GM12878 (cell line): ENCODE measurements around the gene HSP90AB1. TPM values are rescaled to one million over a fixed set of nuclear protein-coding genes. Genes with fewer than 3 reads are reported as not detected.

Experiments used
- ATAC-seq: fragments of 200-7000 bp; cut with Tn5 transposase; 3 replicates; pipeline ENCODE4 v1.9.1; 2020; ENCODE audit warnings: mild to moderate bottlenecking, moderate library complexity
- BruUV-seq: library from RNA; stranded (reverse); fragments of 400-500 nt; replicated peaks from 2 replicates; lab custom pipeline; 2021; lab: Mats Ljungman, UMichigan
- CTCF ChIA-PET: fragments of 300-600 bp; sonication (Branson Sonifier 250); formaldehyde crosslinking; extraction: SDS; loops from one replicate; lab custom pipeline; 2021; ENCODE audit warnings: inconsistent platforms; lab: Yijun Ruan, JAX
- POLR2A ChIA-PET: fragments of 350-600 bp; formaldehyde crosslinking; extraction: SDS; loops from one replicate; lab custom pipeline; 2021; ENCODE audit warnings: inconsistent platforms; lab: Charles Lee
- RAD21 ChIA-PET: fragments of 300-600 bp; sonication (Branson Sonifier 250); formaldehyde crosslinking; loops from one replicate; lab custom pipeline; 2023; ENCODE audit warnings: antibody characterized with exemption; ENCODE audit not compliant: unreplicated experiment; lab: Charles Lee
- SMC1A ChIA-PET: fragments of 300-600 bp; sonication (Branson Sonifier 250); formaldehyde crosslinking; loops from one replicate; lab custom pipeline; 2023; ENCODE audit not compliant: unreplicated experiment, uncharacterized antibody; lab: Charles Lee
- DNase-seq: peaks from one replicate; pipeline ENCODE4 v3.0.0-alpha.2; 2011; ENCODE audit warnings: low read depth, low spot score
- FAIRE-seq: peaks from 3 replicates; lab custom pipeline; 2011; peaks lifted over from hg19 to GRCh38; lab: Jason Lieb, UNC
- H2AFZ ChIP-seq: 2 replicates; pipeline ENCODE4 v1.6.0; 2011; ENCODE audit warnings: low read depth, low read length, control low read depth; ENCODE audit not compliant: control insufficient read depth
- H3K27ac ChIP-seq: 2 replicates; pipeline ENCODE4 v1.5.1; 2011; ENCODE audit warnings: control low read depth; ENCODE audit not compliant: control insufficient read depth, insufficient read depth
- H3K27me3 ChIP-seq, 2 experiments: replicated peaks in 1 of 2; 2 replicates each; pipeline versions ENCODE4 v1.6.0 to v1.6.1; 2011; ENCODE audit warnings: low read length in 1 of 2; ENCODE audit not compliant: control insufficient read depth in 2 of 2, insufficient read depth in 2 of 2
- H3K36me3 ChIP-seq, 2 experiments: 2 replicates each; pipeline ENCODE4 v1.5.1; 2011; ENCODE audit warnings: low read length in 1 of 2; ENCODE audit not compliant: control insufficient read depth in 2 of 2, insufficient read depth in 2 of 2
- H3K4me1 ChIP-seq: 2 replicates; pipeline ENCODE4 v1.6.1; 2011; ENCODE audit warnings: mild to moderate bottlenecking, low read length, moderate library complexity, mixed read lengths; ENCODE audit not compliant: control insufficient read depth, insufficient read depth
- H3K4me2 ChIP-seq: 2 replicates; pipeline ENCODE4 v1.6.0; 2011; ENCODE audit warnings: control low read depth; ENCODE audit not compliant: control insufficient read depth, insufficient read depth
- H3K4me3 ChIP-seq: fragments of 200-600 bp; sonication (generic); 2 replicates; pipeline ENCODE4 v1.5.1; 2016
- H3K79me2 ChIP-seq: 2 replicates; pipeline ENCODE4 v1.6.0; 2011; ENCODE audit warnings: low read length; ENCODE audit not compliant: control insufficient read depth, insufficient read depth
- H3K9ac ChIP-seq: 2 replicates; pipeline ENCODE4 v1.8.0; 2011; ENCODE audit warnings: low read length, control low read depth, mixed read lengths; ENCODE audit not compliant: control insufficient read depth, insufficient read depth
- H3K9me3 ChIP-seq: replicated peaks from 3 replicates; pipeline ENCODE4 v1.5.1; 2011; ENCODE audit warnings: mild to moderate bottlenecking, low read length; ENCODE audit not compliant: control insufficient read depth, insufficient read depth
- H4K20me1 ChIP-seq: 2 replicates; pipeline ENCODE4 v1.6.0; 2011; ENCODE audit not compliant: control insufficient read depth, insufficient read depth
- ATF7 ChIP-seq: fragments of 450-650 bp; IDR thresholded peaks from 2 replicates; pipeline ENCODE4 v1.6.1; 2016; ENCODE audit warnings: low read depth, mild to moderate bottlenecking
- DPF2 ChIP-seq: fragments of 450-650 bp; IDR thresholded peaks from 2 replicates; pipeline ENCODE4 v1.6.1; 2017; ENCODE audit warnings: mild to moderate bottlenecking
- EP300 ChIP-seq, 2 experiments: fragments of 150-350 bp in 1 of 2; IDR thresholded peaks; 2 replicates each; pipeline ENCODE4 v1.6.1; 2011 to 2012; ENCODE audit warnings: low read depth in 2 of 2, low read length in 2 of 2, borderline replicate concordance in 1 of 2, improper control_type of control experiment in 1 of 2, inconsistent platforms in 1 of 2; ENCODE audit not compliant: control insufficient read depth in 1 of 2
- ESRRA ChIP-seq: IDR thresholded peaks from 2 replicates; pipeline ENCODE4 v1.6.1; 2012; ENCODE audit warnings: mild to moderate bottlenecking, low read length, improper control_type of control experiment
- LARP7 ChIP-seq: fragments of 450-650 bp; IDR thresholded peaks from 2 replicates; pipeline ENCODE4 v1.6.1; 2017; ENCODE audit warnings: mild to moderate bottlenecking
- MEF2A ChIP-seq: IDR thresholded peaks from 2 replicates; pipeline ENCODE4 v1.6.1; 2011; ENCODE audit warnings: low read depth, mild to moderate bottlenecking, low read length, moderate library complexity; ENCODE audit not compliant: insufficient read depth
- NR2F1 ChIP-seq: fragments of 450-650 bp; conservative IDR thresholded peaks from 2 replicates; pipeline ENCODE4 v1.6.1; 2017; ENCODE audit warnings: mild to moderate bottlenecking
- POLR2AphosphoS5 ChIP-seq: IDR thresholded peaks from 2 replicates; pipeline ENCODE4 v1.6.1; 2011; ENCODE audit warnings: mild to moderate bottlenecking, low read length, inconsistent platforms
- SIN3A ChIP-seq: IDR thresholded peaks from 2 replicates; pipeline ENCODE4 v1.6.1; 2012; ENCODE audit warnings: low read depth, low read length, improper control_type of control experiment
- SMARCA5 ChIP-seq: fragments of 450-650 bp; IDR thresholded peaks from 2 replicates; pipeline ENCODE4 v1.6.1; 2017; ENCODE audit warnings: mild to moderate bottlenecking
- STAT1 ChIP-seq: fragments of 450-650 bp; conservative IDR thresholded peaks from 2 replicates; pipeline ENCODE4 v1.6.1; 2014; ENCODE audit warnings: antibody characterized with exemption, mild to moderate bottlenecking
- YBX1 ChIP-seq: fragments of 450-650 bp; IDR thresholded peaks from 2 replicates; pipeline ENCODE4 v1.6.1; 2016; ENCODE audit warnings: antibody characterized with exemption
- ZNF217 ChIP-seq: fragments of 450-650 bp; IDR thresholded peaks from 2 replicates; pipeline ENCODE4 v1.6.1; 2017; ENCODE audit warnings: antibody characterized with exemption, mild to moderate bottlenecking
- WGBS: methylation state at CpG from one replicate; pipeline ENCODE4 v1.1.6; 2016; ENCODE audit warnings: low lambda C conversion rate; ENCODE audit not compliant: insufficient replicate concordance, insufficient coverage; ENCODE audit errors: missing lambda C conversion rate; 5-methylcytosine and 5-hydroxymethylcytosine counted together
- in situ Hi-C: fragments of 300-500 bp; cut with MboI; formaldehyde crosslinking; loops from 9 replicates; pipeline ENCODE4 v1.14.3; 2018; ENCODE audit warnings: mixed read lengths
- intact Hi-C: fragments of 100-400 bp; cut with micrococcal nuclease; formaldehyde crosslinking; loops from one replicate; pipeline ENCODE4 v1.14.2; 2022; ENCODE audit not compliant: unreplicated experiment
- polyA plus RNA-seq, 11 experiments: library from polyadenylated mRNA; depleted of rRNA in 4 of 11; unstranded in 6 of 11; stranded (reverse) in 5 of 11; fragments of >200 nt; fragmentation: Nextera tagmentation in 4 of 11; fragmentation: Illumina TruSeq in 1 of 11; extraction: Ambion mirVana in 4 of 11; extraction: Trizol in 1 of 11; gene quantifications; 1 replicate in 1 of 11; 2 replicates in 10 of 11; pipeline versions ENCODE4 v1.2.1 to v1.2.3, GENCODE V29; 2011 to 2016; ENCODE audit warnings: inconsistent platforms in 2 of 11, missing spikeins in 2 of 11, low read depth in 1 of 11
- total RNA-seq, 4 experiments: library from RNA; depleted of rRNA in 3 of 4; stranded (reverse); fragments of >200 nt in 3 of 4; fragmentation: Illumina TruSeq in 1 of 4; extraction: Trizol in 1 of 4; gene quantifications; 2 replicates each; pipeline versions ENCODE4 v1.2.1 to v1.2.3, GENCODE V29; 2013 to 2021
- TF ChIP-seq, protein P1 (sequence below): fragments of 450-650 bp; IDR thresholded peaks from 2 replicates; pipeline ENCODE4 v1.6.1; 2017; ENCODE audit warnings: mild to moderate bottlenecking, moderate library complexity
- TF ChIP-seq, protein P2 (sequence below): IDR thresholded peaks from 2 replicates; pipeline ENCODE4 v1.6.1; 2012; ENCODE audit warnings: low read depth, low read length, improper control_type of control experiment
- TF ChIP-seq, protein P3 (sequence below): fragments of 450-650 bp; IDR thresholded peaks from 2 replicates; pipeline ENCODE4 v1.6.1; 2018; ENCODE audit warnings: mild to moderate bottlenecking, low read depth, moderate library complexity; ENCODE audit not compliant: partially characterized antibody
- TF ChIP-seq, protein P4 (sequence below): fragments of 450-650 bp; IDR thresholded peaks from 2 replicates; pipeline ENCODE4 v1.6.1; 2014; ENCODE audit warnings: mild to moderate bottlenecking

HSP90AB1 gene
- total and polyA plus RNA-seq, 10 of the 15 experiments (the other 5 are each of a cell fraction or from before 2014, with no cell fraction given) = 988 to 1,682 (median 1,146) TPM

DNA sequence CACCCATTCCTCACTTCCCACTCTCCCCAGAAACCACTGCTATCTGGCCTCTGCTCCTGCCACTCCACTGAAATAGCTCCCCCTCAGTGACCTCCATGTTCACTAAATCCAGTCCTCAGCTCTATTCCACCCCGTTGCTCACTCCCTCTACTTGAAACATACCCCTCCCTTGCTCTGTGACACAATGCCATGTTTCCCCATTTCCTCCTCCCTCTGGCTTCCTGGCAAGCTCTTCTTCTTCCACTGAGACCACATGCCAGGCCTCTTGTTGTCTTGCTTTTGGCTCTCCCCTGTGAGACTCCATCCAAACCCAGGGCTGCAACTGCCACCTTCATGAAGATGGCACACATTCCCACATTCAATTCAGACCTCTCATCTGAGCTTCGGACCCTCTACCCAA, 37.2 kb downstream of the HSP90AB1 start:
- Histone ChIP-seq H3K4me1 (no peaks in the 10 kb centered on the region), H4K20me1 (no peaks in the 10 kb centered on the region), H3K4me2 (no peak overlapping the region), H2AFZ (no peak overlapping the region), H3K9me3 (no peaks in the 10 kb centered on the region), H3K9ac (no peak overlapping the region), H3K4me3 (no peak overlapping the region), H3K27ac (no peak overlapping the region), H3K79me2 (no peaks in the 10 kb centered on the region), H3K27me3 (peaks cover 0 to 1% of the 10 kb centered on the region in 2 experiments; a peak in 2 of 4 replicates), H3K36me3 (no peaks in the 10 kb centered on the region)
- no peak for ATAC-seq
- SMC1A ChIA-PET = no interaction called here
- BruUV-seq = no TSS peak
- POLR2A ChIA-PET = interaction anchor here (0.6 kb wide), 1 partner anchor 126 kb away, joined by 3 read pairs; no protein-coding TSS in a partner anchor
- intact Hi-C loops = no loop called here
- no peak for DNase-seq
- CTCF ChIA-PET = interaction anchor here (1.0 to 1.8 kb wide), 2 partner anchors 16 to 53 kb away, joined by 3 to 7 read pairs; no protein-coding TSS in a partner anchor
- no peak for FAIRE-seq
- RAD21 ChIA-PET = no interaction called here
- WGBS = 0% methylated on average over 2 of the region's 2 CpGs
- in situ Hi-C loops = no loop called here
- no peak for TF ChIP-seq NR2F1
- TF ChIP-seq ZNF217 = no peak
- TF ChIP-seq, protein P1, sequence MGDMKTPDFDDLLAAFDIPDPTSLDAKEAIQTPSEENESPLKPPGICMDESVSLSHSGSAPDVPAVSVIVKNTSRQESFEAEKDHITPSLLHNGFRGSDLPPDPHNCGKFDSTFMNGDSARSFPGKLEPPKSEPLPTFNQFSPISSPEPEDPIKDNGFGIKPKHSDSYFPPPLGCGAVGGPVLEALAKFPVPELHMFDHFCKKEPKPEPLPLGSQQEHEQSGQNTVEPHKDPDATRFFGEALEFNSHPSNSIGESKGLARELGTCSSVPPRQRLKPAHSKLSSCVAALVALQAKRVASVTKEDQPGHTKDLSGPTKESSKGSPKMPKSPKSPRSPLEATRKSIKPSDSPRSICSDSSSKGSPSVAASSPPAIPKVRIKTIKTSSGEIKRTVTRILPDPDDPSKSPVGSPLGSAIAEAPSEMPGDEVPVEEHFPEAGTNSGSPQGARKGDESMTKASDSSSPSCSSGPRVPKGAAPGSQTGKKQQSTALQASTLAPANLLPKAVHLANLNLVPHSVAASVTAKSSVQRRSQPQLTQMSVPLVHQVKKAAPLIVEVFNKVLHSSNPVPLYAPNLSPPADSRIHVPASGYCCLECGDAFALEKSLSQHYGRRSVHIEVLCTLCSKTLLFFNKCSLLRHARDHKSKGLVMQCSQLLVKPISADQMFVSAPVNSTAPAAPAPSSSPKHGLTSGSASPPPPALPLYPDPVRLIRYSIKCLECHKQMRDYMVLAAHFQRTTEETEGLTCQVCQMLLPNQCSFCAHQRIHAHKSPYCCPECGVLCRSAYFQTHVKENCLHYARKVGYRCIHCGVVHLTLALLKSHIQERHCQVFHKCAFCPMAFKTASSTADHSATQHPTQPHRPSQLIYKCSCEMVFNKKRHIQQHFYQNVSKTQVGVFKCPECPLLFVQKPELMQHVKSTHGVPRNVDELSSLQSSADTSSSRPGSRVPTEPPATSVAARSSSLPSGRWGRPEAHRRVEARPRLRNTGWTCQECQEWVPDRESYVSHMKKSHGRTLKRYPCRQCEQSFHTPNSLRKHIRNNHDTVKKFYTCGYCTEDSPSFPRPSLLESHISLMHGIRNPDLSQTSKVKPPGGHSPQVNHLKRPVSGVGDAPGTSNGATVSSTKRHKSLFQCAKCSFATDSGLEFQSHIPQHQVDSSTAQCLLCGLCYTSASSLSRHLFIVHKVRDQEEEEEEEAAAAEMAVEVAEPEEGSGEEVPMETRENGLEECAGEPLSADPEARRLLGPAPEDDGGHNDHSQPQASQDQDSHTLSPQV = no peak
- TF ChIP-seq POLR2AphosphoS5 = no peak
- TF ChIP-seq, protein P2, sequence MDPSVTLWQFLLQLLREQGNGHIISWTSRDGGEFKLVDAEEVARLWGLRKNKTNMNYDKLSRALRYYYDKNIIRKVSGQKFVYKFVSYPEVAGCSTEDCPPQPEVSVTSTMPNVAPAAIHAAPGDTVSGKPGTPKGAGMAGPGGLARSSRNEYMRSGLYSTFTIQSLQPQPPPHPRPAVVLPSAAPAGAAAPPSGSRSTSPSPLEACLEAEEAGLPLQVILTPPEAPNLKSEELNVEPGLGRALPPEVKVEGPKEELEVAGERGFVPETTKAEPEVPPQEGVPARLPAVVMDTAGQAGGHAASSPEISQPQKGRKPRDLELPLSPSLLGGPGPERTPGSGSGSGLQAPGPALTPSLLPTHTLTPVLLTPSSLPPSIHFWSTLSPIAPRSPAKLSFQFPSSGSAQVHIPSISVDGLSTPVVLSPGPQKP = no peak
- TF ChIP-seq STAT1 = no peak
- no peak for TF ChIP-seq SIN3A
- TF ChIP-seq, protein P3, sequence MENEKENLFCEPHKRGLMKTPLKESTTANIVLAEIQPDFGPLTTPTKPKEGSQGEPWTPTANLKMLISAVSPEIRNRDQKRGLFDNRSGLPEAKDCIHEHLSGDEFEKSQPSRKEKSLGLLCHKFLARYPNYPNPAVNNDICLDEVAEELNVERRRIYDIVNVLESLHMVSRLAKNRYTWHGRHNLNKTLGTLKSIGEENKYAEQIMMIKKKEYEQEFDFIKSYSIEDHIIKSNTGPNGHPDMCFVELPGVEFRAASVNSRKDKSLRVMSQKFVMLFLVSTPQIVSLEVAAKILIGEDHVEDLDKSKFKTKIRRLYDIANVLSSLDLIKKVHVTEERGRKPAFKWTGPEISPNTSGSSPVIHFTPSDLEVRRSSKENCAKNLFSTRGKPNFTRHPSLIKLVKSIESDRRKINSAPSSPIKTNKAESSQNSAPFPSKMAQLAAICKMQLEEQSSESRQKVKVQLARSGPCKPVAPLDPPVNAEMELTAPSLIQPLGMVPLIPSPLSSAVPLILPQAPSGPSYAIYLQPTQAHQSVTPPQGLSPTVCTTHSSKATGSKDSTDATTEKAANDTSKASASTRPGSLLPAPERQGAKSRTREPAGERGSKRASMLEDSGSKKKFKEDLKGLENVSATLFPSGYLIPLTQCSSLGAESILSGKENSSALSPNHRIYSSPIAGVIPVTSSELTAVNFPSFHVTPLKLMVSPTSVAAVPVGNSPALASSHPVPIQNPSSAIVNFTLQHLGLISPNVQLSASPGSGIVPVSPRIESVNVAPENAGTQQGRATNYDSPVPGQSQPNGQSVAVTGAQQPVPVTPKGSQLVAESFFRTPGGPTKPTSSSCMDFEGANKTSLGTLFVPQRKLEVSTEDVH = no peak
- TF ChIP-seq EP300 (IDR thresholded peaks at IDR 0.05; ENCODE audit: borderline replicate concordance in 1 of 2, control insufficient read depth in 1 of 2, low read depth in 2 of 2, low read length in 2 of 2) = no peak
- no peak for TF ChIP-seq DPF2
- no peak for TF ChIP-seq ATF7
- TF ChIP-seq, protein P4, sequence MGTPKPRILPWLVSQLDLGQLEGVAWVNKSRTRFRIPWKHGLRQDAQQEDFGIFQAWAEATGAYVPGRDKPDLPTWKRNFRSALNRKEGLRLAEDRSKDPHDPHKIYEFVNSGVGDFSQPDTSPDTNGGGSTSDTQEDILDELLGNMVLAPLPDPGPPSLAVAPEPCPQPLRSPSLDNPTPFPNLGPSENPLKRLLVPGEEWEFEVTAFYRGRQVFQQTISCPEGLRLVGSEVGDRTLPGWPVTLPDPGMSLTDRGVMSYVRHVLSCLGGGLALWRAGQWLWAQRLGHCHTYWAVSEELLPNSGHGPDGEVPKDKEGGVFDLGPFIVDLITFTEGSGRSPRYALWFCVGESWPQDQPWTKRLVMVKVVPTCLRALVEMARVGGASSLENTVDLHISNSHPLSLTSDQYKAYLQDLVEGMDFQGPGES = no peak
- no peak for TF ChIP-seq YBX1
- TF ChIP-seq SMARCA5 = no peak
- no peak for TF ChIP-seq LARP7
- TF ChIP-seq MEF2A = no peak
- no peak for TF ChIP-seq ESRRA
